Measurements from ENCODE around the gene ANXA6. TPM values are rescaled to one million over a fixed set of nuclear protein-coding genes. Genes with fewer than 3 reads are reported as not detected.

Gene ANXA6
- total and polyA plus RNA-seq, 9 of the 15 experiments (the other 6 are each of a cell fraction or from before 2014, with no cell fraction given), result 0.70 to 13.2 (median 8.3) TPM

DNA sequence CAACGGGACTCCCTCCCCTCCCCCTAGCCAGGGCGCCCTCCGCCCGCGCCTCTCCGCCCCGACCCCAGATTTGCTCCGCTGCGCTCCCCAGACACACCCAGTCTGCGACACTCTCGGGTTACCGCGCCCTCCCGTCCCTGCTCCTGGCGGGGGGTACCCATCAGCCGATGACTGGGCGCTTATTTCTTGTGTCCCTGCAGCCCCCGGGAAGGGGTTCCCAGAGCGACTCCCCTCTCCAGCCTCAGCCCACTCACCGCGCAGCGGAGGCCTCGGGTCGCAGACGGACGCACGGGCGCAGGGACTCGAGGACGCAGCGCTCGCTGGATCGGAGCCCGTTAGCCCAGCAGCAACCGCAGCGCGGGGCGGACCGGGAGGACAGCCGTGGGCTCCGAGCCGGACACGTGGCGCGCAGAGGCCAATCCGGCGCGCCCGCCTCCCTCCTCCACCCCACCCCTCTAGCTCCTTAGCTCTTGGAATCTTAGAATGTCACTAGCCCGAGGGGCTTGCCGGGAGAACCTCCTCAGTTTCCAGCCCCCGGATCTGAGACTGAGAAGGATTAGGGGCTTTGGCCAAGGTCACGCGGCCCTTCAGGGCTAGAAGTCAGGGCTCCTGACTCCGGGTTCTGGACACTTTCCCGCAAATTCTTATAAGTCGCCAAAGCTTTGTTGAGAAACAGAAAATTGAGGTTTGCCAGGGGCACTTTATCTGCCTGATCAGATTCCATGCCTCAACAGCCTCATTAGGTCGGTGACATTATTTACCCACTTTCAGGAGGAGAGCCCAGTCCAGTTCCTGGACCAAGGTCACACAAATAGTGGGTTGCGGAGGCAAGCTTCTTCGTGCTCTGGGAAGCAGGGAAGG is at the start of gene ANXA6 (continued):
- TF ChIP-seq, protein P1, sequence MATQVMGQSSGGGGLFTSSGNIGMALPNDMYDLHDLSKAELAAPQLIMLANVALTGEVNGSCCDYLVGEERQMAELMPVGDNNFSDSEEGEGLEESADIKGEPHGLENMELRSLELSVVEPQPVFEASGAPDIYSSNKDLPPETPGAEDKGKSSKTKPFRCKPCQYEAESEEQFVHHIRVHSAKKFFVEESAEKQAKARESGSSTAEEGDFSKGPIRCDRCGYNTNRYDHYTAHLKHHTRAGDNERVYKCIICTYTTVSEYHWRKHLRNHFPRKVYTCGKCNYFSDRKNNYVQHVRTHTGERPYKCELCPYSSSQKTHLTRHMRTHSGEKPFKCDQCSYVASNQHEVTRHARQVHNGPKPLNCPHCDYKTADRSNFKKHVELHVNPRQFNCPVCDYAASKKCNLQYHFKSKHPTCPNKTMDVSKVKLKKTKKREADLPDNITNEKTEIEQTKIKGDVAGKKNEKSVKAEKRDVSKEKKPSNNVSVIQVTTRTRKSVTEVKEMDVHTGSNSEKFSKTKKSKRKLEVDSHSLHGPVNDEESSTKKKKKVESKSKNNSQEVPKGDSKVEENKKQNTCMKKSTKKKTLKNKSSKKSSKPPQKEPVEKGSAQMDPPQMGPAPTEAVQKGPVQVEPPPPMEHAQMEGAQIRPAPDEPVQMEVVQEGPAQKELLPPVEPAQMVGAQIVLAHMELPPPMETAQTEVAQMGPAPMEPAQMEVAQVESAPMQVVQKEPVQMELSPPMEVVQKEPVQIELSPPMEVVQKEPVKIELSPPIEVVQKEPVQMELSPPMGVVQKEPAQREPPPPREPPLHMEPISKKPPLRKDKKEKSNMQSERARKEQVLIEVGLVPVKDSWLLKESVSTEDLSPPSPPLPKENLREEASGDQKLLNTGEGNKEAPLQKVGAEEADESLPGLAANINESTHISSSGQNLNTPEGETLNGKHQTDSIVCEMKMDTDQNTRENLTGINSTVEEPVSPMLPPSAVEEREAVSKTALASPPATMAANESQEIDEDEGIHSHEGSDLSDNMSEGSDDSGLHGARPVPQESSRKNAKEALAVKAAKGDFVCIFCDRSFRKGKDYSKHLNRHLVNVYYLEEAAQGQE (IDR thresholded peaks at IDR 0.05; ENCODE audit: borderline replicate concordance), result peak; percentile 77
- TF ChIP-seq, protein P1 (CRISPR knock-in tag; IDR thresholded peaks at IDR 0.05; ENCODE audit: low read depth), result no peak
- TF ChIP-seq, protein P2, sequence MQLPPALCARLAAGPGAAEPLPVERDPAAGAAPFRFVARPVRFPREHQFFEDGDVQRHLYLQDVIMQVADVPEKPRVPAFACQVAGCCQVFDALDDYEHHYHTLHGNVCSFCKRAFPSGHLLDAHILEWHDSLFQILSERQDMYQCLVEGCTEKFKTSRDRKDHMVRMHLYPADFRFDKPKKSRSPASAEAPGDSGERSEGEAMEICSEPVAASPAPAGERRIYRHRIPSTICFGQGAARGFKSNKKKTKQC (CRISPR knock-in tag; IDR thresholded peaks at IDR 0.05), result peak; percentile 84
- TF ChIP-seq GATA2 (CRISPR knock-in tag; IDR thresholded peaks at IDR 0.05) (0 out of 2 replicates have a peak, but pooled peaks have one; percentile 18), ETS1 (conservative IDR thresholded peaks at IDR 0.05; ENCODE audit: control insufficient read depth, low read depth, low read length) (peak; percentile 90; the same call in 1 of the 2 replicates), FOSL1 (tag; conservative IDR thresholded peaks at IDR 0.05) (no peak), ARID3B (CRISPR knock-in tag; IDR thresholded peaks at IDR 0.05; ENCODE audit: borderline replicate concordance) (no peak), YY1 (IDR thresholded peaks at IDR 0.05; ENCODE audit: borderline replicate concordance in 1 of 3, control insufficient read depth in 1 of 3, extremely low read depth in 1 of 3, insufficient read depth in 3 of 3, insufficient read length in 1 of 3, insufficient replicate concordance in 2 of 3, low read depth in 1 of 3, low read length in 2 of 3) (no peak), ARID1B (IDR thresholded peaks at IDR 0.05) (0 out of 2 replicates have a peak, but pooled peaks have one; percentile 9), L3MBTL2 (IDR thresholded peaks at IDR 0.05) (peak; percentile 92), LARP7 (IDR thresholded peaks at IDR 0.05) (no peak), COPS2 (conservative IDR thresholded peaks at IDR 0.05) (no peak), HCFC1 (IDR thresholded peaks at IDR 0.05; ENCODE audit: low read depth, low read length) (no peak), TBP (optimal IDR thresholded peaks at IDR 0.05; ENCODE audit: low read depth, low read length) (no peak), MCM7 (IDR thresholded peaks at IDR 0.05) (no peak), ZNF263 (CRISPR knock-in tag; IDR thresholded peaks at IDR 0.05; ENCODE audit: borderline replicate concordance) (peak; percentile 82)
